ENCODE data around the gene HERPUD1.

Gene HERPUD1

DNA sequence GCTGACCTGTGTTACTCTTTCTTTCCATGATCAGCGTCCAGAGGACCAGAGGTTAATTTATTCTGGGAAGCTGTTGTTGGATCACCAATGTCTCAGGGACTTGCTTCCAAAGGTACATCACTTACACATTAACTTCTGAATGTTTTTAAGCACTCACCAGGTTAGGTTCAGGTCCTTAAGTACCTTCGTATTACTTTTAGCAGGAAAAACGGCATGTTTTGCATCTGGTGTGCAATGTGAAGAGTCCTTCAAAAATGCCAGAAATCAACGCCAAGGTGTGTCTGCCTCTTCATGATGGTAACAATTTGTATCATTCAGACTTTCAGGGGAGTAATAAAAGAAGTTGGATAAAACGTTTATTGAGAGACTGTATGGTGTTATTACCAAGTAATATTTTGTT is 3.3 kb downstream of the HERPUD1 start:
- DNase-seq (ENCODE audit: low read depth) = no peak

DNA sequence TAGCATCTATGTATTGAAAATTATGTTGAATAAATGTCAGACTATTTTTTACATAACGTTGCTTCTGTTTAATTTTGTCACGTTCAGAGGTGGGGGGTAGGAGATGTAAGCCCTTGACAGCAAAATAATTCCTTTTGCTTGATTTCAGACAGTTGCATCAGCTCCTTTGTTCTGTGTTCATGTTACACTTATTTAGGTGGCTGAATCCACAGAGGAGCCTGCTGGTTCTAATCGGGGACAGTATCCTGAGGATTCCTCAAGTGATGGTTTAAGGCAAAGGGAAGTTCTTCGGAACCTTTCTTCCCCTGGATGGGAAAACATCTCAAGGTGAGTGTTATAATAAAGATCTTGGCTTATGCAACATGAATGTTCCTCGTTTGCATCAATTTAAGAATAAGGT is 4.5 kb downstream of the HERPUD1 start:
- DNase-seq (ENCODE audit: low read depth) = no peak

DNA sequence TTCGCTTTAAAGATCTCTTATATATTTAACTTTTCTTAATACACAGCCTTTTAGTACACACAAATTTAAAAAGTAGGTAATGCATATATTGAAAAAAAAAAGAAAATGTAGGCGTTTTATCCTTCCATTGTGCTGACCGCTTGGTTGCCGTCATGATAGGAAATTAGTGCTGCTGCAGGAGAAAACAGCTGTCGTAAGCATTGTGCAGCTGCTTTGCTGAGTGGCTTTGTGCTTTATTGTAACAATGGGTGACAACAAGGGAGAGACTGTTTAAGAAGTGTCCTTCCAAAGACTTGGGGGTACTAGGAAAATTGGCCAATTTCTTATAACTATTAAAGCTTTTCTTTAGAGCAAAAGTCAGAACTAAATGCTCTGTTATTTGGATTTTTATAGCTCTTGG is 5.0 kb downstream of the HERPUD1 start:
- DNase-seq (ENCODE audit: low read depth) = no peak

DNA sequence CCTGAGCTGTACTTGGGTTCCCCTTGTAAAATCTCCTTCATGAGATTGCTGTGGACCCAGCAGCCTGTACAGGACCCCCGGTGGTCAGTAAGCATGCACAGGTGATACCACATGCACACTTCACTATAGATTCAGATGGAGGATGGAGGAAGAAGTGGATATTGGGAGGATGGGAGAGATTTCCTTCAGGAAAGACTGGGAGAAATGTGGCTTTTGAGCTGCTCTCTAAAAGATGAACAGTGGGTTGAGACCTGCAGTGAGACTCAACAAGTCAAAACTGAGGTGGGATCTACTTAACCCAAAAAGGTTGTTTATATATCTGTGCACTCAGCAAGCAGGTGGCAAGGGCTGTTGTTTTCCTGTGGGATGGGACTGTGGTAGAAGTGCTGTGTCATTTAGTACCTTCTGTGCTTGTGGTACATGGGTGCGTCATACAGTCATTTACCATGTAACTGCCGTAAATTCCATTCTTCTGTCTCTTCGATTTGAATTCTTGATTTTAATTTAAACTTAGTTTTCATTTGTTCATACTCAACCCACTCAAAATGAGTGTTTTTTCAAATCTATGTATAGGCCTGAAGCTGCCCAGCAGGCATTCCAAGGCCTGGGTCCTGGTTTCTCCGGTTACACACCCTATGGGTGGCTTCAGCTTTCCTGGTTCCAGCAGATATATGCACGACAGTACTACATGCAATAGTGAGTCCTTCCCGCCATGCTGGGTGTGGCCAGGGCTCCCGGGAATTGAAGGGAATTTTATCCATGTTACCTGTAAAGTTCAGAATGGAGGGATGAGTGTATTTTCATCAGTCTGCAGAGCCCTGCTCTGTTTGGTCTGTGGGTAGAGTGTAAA is 6.9 kb downstream of the HERPUD1 start:
- no peak for DNase-seq (ENCODE audit: low read depth)

DNA sequence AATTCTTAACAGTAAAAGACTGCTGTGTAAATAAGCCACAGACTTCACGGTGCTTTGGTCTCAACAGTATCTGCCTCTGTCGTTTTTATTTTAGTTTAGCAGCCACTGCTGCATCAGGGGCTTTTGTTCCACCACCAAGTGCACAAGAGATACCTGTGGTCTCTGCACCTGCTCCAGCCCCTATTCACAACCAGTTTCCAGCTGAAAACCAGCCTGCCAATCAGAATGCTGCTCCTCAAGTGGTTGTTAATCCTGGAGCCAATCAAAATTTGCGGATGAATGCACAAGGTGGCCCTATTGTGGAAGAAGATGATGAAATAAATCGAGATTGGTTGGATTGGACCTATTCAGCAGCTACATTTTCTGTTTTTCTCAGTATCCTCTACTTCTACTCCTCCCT is 7.9 kb downstream of the HERPUD1 start:
- no peak for DNase-seq (ENCODE audit: low read depth)

DNA sequence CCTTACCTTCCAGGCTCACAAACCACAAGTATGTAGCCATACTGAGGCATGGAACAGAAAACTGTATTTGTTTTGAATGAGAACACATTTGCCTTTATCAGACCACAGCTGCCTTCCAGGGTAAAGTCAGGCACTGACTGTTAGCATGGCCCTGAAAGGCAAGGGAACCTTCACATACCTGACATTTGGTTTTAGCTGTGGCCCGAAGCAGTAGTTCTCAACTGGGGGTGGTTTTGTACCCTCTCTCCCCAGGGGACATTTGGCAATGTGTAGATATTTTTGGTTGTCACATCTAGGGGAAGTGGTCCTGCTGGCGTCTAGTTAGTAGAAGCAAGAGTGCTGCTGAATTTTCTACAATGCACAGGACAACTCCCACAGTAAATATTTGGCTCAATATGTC is 9.2 kb downstream of the HERPUD1 start:
- no peak for DNase-seq (ENCODE audit: low read depth)

DNA sequence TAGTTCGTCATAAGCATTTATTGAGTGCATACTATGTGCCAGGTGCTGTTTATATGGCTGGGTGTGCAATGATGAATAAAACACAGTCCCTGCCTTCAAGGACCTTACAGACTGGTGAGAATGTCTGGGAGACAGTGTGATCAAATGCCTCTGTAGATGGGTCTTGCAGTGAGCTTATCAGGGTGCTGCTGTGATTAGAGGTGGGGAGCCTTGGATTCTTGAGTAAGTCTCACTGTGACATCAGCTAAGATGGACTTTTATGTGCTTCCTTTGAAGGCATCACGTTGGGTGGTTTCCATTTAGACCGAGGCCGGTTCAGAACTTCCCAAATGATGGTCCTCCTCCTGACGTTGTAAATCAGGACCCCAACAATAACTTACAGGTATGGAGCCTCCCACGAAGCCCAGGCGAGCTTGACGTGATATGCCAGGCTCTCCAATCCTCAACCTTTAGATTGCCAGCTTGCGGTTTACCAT is 10.0 kb downstream of the HERPUD1 start:
- DNase-seq (ENCODE audit: low read depth) = no peak

DNA sequence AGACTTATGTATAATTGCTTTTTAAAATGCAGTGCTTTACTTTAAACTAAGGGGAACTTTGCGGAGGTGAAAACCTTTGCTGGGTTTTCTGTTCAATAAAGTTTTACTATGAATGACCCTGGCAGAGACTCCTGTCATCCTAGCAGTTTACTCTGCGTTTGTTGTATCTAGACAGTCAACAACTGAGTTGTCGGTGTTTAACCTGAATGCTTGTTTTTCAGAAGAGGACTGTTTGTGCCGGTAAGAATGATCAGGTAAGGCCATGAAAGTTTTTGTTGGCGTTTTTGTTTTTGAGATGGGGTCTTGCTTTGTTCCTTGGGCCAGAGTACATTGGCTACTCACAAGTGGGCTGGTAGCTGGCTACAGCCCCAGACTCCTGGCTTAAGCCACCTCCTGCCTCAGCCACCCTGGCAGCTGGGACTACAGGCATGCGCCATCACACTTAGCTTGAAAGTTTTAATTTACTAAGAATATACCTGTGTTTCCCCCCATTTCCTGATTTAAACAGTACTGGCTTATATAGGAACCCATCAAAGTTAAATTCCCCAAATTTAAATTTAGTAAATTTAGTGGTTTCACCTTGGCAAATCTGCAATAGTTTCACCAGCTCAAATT is 11.9 kb downstream of the HERPUD1 start:
- no peak for DNase-seq (ENCODE audit: low read depth)

DNA sequence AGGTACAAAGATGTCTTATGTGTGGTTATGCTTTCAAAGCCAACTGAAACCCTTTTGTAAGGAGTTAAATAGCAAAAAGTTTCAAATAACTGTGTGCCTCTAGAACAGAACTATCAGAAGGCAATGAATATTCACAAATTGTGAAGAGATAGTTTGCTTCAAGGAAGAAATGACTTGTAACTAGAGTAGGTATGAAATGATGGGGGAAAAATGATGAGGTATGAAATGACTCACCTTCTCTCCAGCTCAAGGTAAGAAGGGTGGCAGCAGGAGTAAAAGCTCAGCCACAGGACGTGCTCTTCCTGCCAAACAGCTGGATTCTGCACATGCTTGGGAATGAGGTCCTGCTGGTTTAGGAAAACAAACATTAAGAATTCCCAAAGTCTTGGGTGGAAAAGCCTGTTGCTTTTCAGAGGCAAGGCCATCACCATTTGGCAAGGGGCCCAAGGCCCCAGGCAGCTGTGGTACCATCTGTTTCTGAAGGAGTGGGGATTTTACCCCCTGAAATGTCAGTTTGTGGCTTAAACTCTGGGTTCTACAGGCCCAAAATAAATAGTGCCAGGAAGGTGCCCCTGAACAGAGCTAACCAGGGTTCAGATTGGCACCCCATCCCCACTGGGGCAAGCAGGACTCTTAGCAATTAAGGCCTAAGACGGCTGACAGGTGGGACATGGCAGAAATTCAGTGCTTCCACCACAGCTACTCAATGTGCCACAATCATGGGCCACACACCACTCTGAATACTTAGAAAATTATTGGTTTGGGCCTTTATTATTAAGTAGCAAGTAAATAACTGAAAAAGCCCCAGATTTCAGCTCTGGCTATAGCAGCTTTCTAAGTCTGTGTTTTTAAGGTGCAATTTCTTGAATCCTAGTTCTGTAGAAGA is 13.3 kb downstream of the HERPUD1 start:
- DNase-seq (ENCODE audit: low read depth) = no peak

DNA sequence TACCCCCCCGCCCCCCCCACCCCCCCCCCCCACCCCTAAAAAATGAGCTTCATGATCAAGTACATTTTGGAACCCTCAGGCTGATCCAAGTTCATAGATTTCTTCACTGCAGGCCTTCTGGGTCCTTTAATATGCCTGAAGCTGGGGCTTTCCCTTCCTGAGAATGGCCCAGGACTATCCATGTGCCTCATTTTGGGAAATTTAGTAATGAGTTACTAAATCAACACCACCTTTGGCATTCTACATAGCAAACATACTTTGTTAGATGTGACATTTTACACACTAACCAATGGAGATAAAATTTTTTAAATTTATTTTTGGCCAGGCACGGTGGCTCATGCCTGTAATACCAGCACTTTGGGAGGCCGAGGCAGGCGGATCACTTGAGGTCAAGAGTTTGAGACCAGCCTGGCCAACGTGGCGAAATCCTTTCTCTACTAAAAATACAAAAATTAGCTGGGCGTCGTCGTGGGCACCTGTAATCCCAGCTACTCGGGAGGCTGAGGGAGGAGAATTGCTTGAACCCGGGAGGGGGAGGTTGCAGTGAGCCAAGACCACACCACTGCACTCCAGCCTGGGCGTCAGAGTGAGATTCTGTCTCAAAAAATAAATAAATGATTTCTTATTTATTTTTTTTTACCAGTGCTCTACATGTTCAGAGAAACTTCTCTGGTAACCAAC is 14.0 kb downstream of the HERPUD1 start:
- no peak for DNase-seq (ENCODE audit: low read depth)

DNA sequence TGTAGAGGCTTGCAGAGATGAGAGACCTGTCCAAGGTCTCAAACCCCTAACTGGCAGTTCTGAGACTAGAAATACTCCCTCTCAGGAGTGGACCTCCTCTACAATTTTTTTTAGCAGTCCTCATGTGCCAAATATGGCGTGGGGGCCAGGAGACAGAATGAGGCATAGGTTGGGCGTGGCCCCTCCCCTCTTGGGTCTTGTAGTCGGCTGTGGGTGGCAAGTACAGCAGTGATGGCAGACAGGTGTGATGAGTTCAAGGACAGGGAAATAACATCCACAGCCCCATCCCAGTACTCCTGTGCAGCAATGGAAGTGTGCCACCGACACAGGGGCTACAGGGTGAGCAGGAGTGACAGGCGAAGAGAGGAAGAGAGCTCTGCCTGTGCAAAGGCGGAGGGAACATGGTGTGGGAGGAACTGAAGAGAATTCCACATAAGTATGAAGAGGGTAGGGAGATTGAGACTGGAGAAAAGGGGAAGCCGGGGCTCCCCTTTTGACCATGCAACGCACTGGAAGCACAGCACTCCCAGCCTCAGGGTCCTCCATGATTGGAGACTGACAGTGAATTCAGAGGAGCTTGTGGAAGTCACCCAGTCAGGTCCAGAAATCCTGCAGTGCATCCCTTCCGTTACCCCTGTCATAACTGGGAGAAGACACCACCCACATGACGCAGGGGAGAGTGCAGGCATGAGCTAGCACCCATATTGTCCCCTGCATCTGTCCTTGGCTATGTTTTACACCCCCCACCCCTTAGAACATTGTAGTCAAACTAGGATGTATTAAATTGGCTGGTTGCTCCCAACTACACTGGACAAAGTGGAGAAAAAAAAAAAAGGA is 15.0 kb downstream of the HERPUD1 start:
- no peak for DNase-seq (ENCODE audit: low read depth)

DNA sequence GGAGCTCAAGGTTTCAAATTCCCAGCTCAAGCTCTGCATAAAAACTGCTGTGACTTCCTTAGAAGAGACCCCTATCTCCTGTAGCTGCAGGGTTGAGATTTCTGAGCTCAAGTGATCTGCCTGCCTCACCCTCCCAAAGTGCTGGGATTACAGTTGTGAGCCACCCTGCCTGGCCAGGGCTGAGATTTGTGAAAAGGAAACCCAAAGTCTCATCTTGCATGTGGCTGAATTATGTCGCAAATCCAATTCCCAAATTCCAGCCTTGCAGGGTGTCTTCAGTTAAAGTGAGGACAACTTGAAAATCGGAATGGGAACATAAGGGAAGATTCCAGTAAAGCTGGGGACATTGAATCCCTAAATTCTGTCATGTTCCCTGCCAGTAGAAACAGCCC is 15.7 kb downstream of the HERPUD1 start:
- DNase-seq (ENCODE audit: low read depth) = no peak

DNA sequence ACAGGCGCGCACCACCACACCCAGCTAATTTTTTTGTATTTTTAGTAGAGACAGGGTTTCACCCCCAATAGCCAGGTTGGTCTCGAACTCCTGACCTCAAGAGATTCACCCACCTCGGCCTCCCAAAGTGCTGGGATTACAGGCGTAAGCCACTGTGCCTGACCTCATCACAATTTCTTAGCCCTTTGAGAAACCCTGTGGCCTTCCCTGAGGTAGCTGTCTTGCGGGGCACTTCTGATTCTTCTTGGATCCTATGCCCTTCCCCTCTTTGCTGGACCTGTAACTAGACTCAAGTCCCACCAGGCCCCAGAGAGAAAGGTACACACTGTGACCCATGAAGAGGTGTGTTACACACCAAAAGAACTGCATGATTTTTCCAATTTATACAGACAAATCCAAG is 16.3 kb downstream of the HERPUD1 start:
- DNase-seq (ENCODE audit: low read depth) = no peak

DNA sequence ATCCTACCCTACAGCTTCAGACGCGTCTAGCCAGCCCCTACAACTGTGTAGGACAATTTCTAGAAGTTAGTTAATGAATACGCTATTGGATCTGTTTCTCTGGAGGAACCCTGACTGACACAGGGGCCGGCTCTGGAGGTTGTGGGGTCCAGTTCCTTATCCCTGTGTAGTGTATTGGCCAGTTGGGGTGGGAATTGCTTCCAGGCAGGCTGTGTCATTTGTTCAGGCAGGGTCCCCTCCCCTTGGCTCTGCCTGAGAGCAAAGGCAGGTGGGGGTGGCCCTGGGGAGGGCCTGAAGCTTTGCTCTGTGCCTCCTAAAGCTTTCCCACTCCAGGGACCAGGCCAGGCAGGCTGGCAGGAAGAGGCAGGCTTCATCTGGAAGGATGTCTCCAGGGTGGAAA is 18.1 kb downstream of the HERPUD1 start:
- no peak for DNase-seq (ENCODE audit: low read depth)

DNA sequence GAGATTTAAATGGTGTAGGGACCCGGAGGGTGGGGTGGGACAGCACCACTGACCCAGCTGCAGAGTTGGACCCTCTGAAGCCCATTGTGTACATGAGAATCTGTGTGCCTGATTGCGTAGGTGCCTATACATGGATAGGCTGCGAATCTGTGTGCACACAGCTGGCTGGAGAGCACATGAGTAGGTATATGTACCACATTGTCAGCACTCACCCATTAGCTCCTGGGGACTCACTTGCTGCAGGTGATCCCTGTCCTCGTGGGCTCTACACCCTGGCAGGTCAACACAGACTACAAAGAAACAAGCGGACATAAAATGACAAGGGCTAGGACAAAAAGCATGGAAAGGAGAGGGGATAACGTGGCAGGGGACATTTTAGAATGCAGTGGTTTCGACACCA is 18.5 kb downstream of the HERPUD1 start:
- DNase-seq (ENCODE audit: low read depth) = no peak

DNA sequence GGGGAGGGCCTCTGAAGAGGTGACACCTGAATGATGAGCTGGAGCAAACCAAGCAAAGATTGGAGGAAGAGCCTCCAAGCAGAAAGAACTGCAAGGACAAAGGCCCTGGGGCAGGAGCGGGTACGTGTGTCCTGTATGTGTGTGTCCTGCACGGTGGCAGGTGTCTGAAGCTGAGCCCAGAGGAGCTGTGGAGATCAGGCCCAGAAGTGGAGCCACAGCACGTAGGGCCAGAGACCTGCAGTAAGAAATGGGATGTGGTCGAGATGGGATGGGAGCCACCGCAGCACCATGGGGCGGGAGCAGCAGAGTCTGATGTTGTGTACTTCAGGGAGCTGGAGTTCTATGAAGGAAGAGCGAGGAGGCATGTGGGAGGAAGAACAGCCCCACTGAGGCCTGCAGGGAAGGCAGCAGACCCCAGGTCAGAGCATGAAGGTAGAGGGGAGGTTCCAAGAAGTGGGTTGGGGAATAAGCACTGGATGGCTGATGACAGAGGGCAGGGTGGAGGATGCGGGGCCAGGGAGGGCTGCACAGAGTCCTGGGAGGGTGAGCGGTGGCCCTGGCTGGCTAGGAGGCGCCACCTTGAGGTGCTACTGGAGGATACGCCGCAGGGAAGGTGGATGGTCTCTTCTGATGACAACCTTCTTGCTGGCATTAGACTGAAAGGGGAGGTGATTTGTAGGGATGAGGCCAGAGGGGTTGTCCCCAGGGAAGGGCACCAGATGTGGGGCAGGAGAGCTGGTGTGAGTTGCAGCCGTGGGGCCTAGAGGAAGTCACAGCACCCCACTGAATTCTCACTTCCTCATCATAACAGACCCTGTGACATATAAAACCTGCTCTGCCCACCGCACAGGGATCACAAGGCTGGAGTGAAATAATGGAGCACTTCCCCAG is 19.2 kb downstream of the HERPUD1 start:
- no peak for DNase-seq (ENCODE audit: low read depth)

DNA sequence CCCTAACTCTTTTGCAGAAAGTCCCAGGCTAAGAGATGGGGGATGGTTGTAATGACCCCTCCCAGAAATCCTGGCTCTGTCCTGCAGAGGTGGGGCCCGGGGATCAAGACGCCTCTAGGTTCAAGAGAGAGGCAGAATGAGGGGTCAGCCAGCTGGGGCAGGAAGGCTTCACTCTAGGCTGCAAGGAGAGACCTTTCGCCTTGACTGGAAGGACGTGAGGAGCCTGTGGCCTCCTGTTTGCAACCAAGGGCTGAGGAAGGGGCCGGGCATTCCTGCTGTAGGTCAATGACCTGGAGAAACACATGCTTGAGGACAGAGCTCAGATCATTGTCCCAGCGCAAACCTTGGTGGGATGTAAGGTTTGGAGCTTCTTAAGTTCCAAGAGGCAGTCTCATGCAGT is 21.1 kb downstream of the HERPUD1 start:
- DNase-seq (ENCODE audit: low read depth) = no peak

DNA sequence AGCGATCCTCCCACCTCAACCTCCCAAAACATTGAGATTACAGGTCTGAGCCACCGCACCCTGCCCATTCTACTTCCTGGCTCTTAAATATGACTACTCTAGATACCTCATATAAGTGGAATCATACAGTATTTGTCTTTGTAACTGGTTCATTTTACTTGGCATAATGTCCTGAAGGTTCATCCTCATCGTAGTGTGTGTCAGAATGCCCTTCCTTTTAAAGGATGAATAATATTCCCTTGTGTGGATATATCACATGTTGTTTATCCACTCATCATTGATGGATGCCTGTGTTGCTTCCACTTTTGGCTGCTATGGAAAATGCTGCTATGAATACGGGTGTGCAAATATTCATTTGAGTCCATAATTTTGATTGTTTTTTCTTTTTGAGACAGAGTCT is 24.1 kb downstream of the HERPUD1 start:
- DNase-seq (ENCODE audit: low read depth) = no peak

DNA sequence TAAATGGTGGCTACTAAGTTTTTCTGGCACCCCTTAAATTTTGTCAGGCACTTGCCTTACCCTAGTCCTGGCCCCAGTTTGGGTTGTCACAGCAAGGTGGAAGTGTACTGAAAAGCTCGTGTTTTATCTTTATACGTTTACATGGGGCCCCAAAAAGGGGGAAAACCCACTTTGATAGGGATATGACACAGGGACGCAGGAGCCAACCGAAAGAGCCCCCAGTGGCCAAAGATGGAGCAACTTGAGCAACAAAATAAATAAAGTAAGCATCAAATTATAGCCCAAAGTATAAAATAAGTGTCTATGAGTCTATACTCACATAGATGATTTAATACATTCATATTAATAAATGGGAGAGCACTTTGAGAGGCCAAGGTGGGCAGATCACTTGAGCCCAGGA is 24.8 kb downstream of the HERPUD1 start:
- no peak for DNase-seq (ENCODE audit: low read depth)

DNA sequence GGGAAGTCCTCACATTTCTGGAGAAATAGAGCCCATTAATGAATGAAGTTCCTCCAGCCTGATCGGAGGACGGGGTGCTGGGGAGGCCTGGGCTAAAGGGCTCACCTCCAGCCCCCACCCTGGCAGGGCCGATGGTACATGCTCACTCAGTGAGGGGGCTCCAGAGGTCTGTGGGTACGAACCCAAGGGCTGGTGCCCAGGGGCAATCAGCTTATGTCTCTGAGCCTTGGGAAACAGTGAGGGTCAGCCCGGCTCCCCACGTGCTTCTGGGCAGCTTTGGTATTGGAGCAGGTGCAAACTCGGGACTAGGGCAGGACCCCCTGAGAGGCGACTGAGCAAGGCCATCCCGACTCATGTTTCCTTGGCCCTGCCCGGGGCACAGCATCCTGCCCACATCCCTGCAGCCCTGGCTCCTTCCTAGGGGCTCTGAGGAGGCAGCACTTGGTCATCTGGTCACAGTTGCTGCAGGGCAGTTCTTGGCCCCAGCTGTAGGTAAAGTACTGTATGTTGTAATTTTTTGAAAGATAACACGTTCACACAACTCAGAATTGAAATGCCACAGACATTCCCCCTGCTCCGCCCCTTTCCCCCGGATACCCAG is 28.8 kb downstream of the HERPUD1 start:
- DNase-seq (ENCODE audit: low read depth) = no peak

Measured in activated T-cell treated with anti-CD3 and anti-CD28 coated beads for 1 hour (primary cell).